ENCODE measurements around the gene HBG1.

Gene HBG1

GRCh38 chr11:5203366-5203765 is 46.3 kb downstream of the HBG1 start (continued):
- TF ChIP-seq MEIS1 (CRISPR knock-in tag; IDR thresholded peaks at IDR 0.05; ENCODE audit: borderline replicate concordance) (no peak), ZNF658 (tag by site-specific recombination; IDR thresholded peaks at IDR 0.05) (no peak), GLIS1 (tag by site-specific recombination; IDR thresholded peaks at IDR 0.05) (no peak), ZNF280C (tag by site-specific recombination; IDR thresholded peaks at IDR 0.05) (no peak)

- H3K4me1 ChIP-seq (ENCODE audit: control insufficient read depth, insufficient read depth, low read length): no peaks in the 10 kb centered on the region
- no peak within 1 kb of the TSS for H3K4me3 ChIP-seq (ENCODE audit: low read depth, low read length)
- no peak within 1 kb of the TSS for H3K27ac ChIP-seq (ENCODE audit: extremely low read depth, low read depth, low read length)
- TF ChIP-seq ZFP69B (tag by site-specific recombination; IDR thresholded peaks at IDR 0.05) (no peak), KLF16 (tag by site-specific recombination; IDR thresholded peaks at IDR 0.05) (no peak), GFI1B (tag by site-specific recombination; IDR thresholded peaks at IDR 0.05) (no peak), ZNF302 (tag by site-specific recombination; IDR thresholded peaks at IDR 0.05; ENCODE audit: low read depth) (no peak), KLF7 (tag by site-specific recombination; IDR thresholded peaks at IDR 0.05; ENCODE audit: borderline replicate concordance) (no peak)
- ChIA-PET POLR2A (no interaction called here), CTCF (interaction anchor here (0.6 kb wide), 1 partner anchor 564 kb away, joined by 4 read pairs; no protein-coding TSS in a partner anchor)
- no peaks in the 10 kb centered on the region for H3K9me3 ChIP-seq (ENCODE audit: control insufficient read depth, insufficient read depth, low read depth, low read length)
- H3K36me3 ChIP-seq (ENCODE audit: control insufficient read depth in 2 of 2, insufficient read depth in 1 of 2, low read length in 2 of 2): no peaks in the 10 kb centered on the region
These were observed 49.1 kb downstream of the HBG1 start, which contains the start of gene OR51V1 for GRCh38 chr11:5200582-5200981. Gene OR51V1 (minus strand): TSS chr11:5200682. CDS start chr11:5200682, 0 bp downstream.

GRCh38 chr11:5198285-5198684 is 51.4 kb downstream of the HBG1 start:
- no peaks in the 10 kb centered on the region for H3K9me3 ChIP-seq (ENCODE audit: control insufficient read depth, insufficient read depth, low read depth, low read length)
- H3K27ac ChIP-seq (ENCODE audit: extremely low read depth, low read depth, low read length): no peak overlapping the region
- TF ChIP-seq ZNF704 (tag by site-specific recombination; IDR thresholded peaks at IDR 0.05): no peak
- TF ChIP-seq ZNF621 (tag by site-specific recombination; IDR thresholded peaks at IDR 0.05): no peak
- no peak for TF ChIP-seq SCRT2 (tag by site-specific recombination; IDR thresholded peaks at IDR 0.05)
- no peak for TF ChIP-seq GLIS2 (tag by site-specific recombination; IDR thresholded peaks at IDR 0.05)
- no peak for TF ChIP-seq ZNF701 (tag by site-specific recombination; IDR thresholded peaks at IDR 0.05)
- no peak for TF ChIP-seq ELK4 (IDR thresholded peaks at IDR 0.05; ENCODE audit: borderline replicate concordance, low read depth, low read length)
- no peak for TF ChIP-seq ZNF488 (tag by site-specific recombination; IDR thresholded peaks at IDR 0.05)
- no peak for TF ChIP-seq ZEB2 (tag by site-specific recombination; IDR thresholded peaks at IDR 0.05)
- no peak for TF ChIP-seq ZNF660 (tag by site-specific recombination; IDR thresholded peaks at IDR 0.05)
- no peak for TF ChIP-seq KLF9 (tag by site-specific recombination; IDR thresholded peaks at IDR 0.05; ENCODE audit: low read depth)
- no peak for TF ChIP-seq ZNF311 (tag by site-specific recombination; IDR thresholded peaks at IDR 0.05; ENCODE audit: borderline replicate concordance)
- TF ChIP-seq ZNF133 (tag by site-specific recombination; IDR thresholded peaks at IDR 0.05): no peak
- TF ChIP-seq ZNF768 (tag by site-specific recombination; IDR thresholded peaks at IDR 0.05): no peak
- TF ChIP-seq ZNF114 (tag by site-specific recombination; IDR thresholded peaks at IDR 0.05): no peak
- no peak for TF ChIP-seq HOXD13 (CRISPR knock-in tag; IDR thresholded peaks at IDR 0.05; ENCODE audit: borderline replicate concordance)
- TF ChIP-seq KLF16 (tag by site-specific recombination; IDR thresholded peaks at IDR 0.05): no peak
- TF ChIP-seq GLI4 (tag by site-specific recombination; IDR thresholded peaks at IDR 0.05): no peak
- TF ChIP-seq ZNF24 (tag by site-specific recombination; IDR thresholded peaks at IDR 0.05): no peak
- no peak for TF ChIP-seq ZIC2 (tag by site-specific recombination; IDR thresholded peaks at IDR 0.05)
- TF ChIP-seq ZNF169 (tag by site-specific recombination; IDR thresholded peaks at IDR 0.05): no peak
- no peaks in the 10 kb centered on the region for H3K4me1 ChIP-seq (ENCODE audit: control insufficient read depth, insufficient read depth, low read length)
- ChIA-PET POLR2A (no interaction called here), CTCF (interaction anchor here (0.6 kb wide), 1 partner anchor 41 kb away, joined by 5 read pairs; no protein-coding TSS in a partner anchor)
- no peaks in the 10 kb centered on the region for H3K36me3 ChIP-seq (ENCODE audit: control insufficient read depth in 2 of 2, insufficient read depth in 1 of 2, low read length in 2 of 2)
- no peak overlapping the region for H3K4me3 ChIP-seq (ENCODE audit: low read depth, low read length)
